GDM1 (cell line): ENCODE data around the gene HLF.
"Not testable (repeated sequence)": the region's sequence is repeated elsewhere in the genome, so short reads cannot be mapped to it uniquely, and the experiment has no call there.

Experiments
- DNase-seq: peaks from one replicate; lab custom pipeline; 2025; lab: John Stamatoyannopoulos, UW

Gene HLF

GRCh38 chr17:55327225-55328088 is 62.7 kb downstream of the HLF start:
- no peak for DNase-seq

GRCh38 chr17:55328514-55328913 is 63.8 kb downstream of the HLF start:
- DNase-seq: not testable (repeated sequence)

DNA sequence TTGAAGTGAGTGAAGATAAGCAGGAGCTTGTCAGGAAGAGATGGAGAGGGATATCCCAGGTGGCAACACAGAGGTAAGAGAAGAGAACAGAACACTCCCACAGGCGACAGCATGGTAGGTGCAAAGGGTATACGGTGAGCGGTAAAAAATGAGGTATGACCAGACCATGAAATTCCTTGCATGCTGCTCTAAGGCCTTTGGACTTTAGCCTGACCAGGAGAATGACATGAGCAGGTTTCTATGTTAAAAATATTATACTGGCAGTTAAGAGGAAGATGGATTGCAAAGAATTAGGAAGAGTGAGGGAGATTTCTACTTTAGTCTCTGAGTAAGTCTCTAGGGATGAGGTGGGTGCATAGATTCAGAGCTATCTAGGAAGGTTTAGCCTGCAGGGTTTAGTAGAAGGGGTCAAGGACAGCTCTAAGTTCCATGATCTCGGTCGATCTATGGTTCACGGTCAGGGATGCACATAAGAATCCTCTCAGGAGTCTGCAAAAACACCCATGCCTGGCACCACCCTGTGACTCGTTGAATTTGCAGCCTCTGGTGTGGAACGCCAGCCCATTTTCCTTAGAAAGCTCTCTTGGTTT is 65.7 kb downstream of the HLF start:
- DNase-seq: no peak

GRCh38 chr17:55332296-55333041 is 67.7 kb downstream of the HLF start:
- no peak for DNase-seq

- DNase-seq: no peak
Measured at GRCh38 chr17:55334285-55334684, 69.5 kb downstream of the HLF start.

DNA sequence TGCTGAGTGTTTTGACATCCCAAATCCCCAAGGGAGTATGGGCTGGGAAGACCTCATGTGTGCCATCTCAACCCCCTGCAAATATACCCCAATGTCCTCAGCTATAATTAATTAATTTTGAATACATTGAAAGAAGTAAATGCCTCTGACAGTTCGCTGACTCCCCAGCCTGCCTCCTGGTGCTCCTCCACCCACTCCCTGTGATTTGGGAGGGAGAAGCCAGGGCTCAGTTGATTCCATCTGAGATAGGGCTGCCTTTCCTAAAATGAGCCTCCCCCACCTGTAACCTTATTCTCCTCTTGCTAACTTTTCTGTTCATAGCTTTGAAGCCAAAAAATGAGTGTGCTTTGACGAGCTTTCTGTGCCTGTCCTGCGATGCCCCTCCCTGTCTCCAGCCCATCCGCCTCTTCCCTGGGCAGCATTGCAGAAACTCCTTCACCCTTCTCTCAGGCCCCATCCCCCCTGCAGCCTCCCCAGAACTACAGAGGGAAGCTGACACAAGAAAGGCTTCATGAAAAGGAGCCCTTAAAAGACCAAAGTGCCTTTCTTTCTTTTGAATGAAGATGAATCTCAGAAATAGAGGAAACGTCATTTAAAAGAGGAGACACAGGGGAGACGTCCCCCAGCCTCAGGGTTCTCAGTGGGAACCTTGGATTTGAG is 70.3 kb downstream of the HLF start:
- no peak for DNase-seq

DNA sequence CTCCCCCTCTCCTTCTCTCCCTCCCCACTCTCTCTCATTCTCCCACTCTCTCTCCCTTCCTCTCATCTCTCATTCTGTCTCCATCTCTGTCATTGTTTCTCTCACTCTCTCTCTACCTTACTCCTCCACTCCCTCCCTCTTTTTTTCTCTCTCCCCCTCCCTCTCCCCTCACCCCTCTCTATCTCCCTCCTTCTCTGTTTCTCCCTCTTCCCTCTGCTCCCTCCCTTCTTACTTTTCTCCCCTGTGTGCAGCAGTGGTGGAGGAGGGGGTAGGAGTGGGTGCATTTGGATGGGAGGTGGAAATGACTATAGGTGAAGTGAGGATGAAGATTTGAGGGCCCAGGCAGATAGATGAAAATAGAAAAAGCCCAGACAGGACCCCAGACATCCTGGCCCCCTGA is 70.9 kb downstream of the HLF start:
- no peak for DNase-seq

DNA sequence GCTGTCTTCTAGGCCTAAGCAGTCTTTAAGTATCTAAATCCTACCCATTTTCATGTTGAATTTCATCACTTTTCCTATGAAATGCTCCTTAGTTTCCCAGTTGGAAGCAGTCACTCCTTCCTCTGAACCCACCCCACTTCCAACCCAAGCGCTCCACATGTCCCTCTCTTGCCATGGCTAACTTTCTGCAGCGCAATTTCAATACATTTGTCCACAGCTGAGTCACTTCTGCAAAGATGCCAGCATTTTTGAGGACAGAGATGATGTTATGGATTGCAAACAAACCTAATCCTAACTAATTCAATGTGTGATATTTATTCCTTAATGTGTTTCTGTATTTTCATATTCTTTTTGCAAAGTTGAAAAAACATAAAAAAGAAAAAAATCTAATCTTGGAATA is 71.7 kb downstream of the HLF start:
- DNase-seq: no peak

DNA sequence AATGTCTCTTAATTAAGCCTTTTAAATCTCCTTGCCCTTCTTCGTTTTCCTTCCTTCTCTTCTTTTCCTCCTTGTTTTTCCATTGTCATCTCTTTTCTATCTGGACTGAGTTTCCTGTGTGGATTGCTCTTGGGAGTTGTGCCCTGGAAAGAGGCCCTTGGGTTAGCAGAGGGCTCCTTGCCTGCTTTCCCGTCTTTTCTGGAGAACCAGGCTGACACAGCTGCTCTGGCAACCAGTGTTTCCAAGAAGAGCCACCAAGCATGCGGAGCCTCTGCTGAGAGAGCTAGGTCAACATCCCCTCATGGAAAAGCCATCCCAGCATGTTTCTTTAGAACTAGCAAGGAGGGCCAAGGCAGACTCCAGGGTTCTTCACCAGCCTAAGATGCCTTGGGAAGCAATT is 75.4 kb downstream of the HLF start:
- no peak for DNase-seq

GRCh38 chr17:55340686-55341085 is 75.9 kb downstream of the HLF start:
- DNase-seq: no peak

GRCh38 chr17:55341432-55341831 is 76.7 kb downstream of the HLF start:
- DNase-seq: no peak

GRCh38 chr17:55342800-55343585 is 78.2 kb downstream of the HLF start:
- no peak for DNase-seq

GRCh38 chr17:55343900-55344513 is 79.2 kb downstream of the HLF start:
- no peak for DNase-seq

GRCh38 chr17:55344514-55344997 is 79.8 kb downstream of the HLF start:
- no peak for DNase-seq

DNA sequence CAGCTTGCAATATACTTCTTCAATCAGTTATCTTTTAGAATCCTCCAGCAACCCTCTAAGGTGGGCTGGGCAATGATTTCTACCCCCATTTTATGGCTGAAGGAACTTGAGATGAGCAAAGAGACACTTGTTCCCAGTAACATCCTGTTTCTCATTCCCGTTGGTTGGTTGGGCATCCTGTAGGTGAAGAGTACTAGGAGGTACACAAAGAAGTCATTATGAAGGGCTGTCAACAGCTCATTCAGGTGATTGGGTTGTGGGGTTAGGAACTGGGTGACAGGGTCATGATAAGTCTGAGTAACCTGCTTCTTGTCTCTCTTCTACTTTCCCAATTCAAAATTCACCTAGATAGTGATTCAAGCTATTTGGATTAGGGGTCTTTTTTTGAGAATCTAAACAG is 80.4 kb downstream of the HLF start:
- no peak for DNase-seq

- no peak for DNase-seq
Measured at GRCh38 chr17:55346658-55347057, 81.9 kb downstream of the HLF start.

DNA sequence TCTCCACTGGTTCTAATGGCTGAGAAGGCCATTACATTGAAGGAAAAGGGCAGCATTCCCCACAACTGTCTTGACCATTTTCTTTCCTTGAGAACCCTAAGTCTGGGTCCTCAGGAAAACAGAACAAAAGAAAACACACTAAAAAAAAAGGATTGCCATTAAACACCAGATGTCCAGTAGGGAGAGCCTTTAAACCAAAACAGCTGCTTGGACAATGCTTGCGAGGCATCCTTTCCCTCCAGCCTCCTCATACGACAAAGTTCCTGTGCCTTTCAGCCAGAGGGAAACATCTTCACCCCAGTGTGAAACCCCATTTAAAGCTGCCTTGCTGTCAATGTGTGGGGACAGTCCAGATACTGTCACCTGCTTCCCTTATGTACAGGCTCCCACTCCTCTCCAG is 82.6 kb downstream of the HLF start:
- no peak for DNase-seq

DNA sequence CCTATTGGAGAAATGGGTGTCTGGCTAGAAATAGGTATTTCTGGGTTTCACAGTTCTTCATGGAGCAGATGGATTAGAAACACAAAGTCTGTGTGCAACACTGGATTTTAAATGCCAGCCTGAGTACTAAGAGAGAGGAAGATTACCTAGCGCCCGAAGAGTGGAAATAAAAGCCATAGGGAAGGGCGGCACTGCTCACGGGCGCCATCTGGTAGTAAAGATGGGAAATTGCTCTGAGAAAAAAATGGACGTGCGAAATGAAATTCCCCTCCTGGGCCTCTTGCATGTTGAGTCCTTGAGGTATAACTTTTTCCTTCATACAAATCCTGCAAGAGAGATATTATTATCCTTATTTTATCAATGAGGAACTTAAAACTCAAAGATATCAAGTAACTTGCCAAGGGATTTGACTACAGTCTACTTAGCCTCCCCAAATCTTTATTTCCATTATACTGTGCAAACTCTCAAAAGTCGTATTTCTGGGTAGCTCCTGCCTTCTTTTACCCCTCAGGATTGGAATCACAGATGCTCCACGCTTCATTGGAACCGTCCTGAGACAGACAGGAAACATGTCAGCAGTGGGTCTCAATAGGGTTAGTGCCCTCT is 84.1 kb downstream of the HLF start:
- DNase-seq: no peak

DNA sequence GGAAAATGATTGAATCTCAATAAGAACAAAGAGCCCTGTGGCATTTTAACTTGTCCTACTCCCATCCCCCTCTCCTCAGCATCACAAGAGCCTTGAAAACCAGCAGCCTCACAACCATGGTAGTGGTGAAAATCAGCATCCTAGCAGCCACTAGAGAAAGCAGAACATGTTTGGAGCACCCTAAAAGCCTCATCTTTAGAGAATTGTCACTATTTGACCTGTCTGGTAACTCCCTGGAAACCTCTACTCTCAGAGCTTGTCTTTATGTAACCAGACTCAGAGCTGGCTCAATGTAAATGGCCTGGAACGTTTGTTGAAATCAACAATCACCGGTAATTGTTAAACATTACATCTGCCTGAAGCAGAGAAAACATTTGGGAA is 86.1 kb downstream of the HLF start:
- no peak for DNase-seq

- DNase-seq: no peak
Measured at GRCh38 chr17:55351226-55351625, 86.5 kb downstream of the HLF start.

DNA sequence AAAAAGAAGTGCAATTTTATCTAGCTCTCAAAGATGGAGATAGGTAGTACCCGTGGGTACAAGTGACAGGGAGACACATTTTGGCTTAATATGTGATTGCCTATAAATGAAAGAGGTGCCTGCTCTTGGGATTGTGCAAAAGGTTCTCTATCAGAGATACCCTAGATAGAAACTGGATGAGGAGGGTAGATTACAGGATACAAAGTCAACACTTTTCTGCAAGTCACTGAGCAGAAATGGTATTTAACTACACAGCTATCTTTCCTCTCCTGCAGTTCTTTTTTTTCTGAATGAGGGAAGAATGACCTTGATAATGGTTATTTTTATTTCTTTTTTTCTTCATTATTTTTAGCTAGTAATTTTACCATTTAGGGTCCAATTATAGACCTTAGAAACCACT is 89.2 kb downstream of the HLF start:
- DNase-seq: no peak
